Measurements from ENCODE around the gene ASB13. TPM values are rescaled to one million over a fixed set of nuclear protein-coding genes. Genes with fewer than 3 reads are reported as not detected.
"Not testable (repeated sequence)": the region's sequence is repeated elsewhere in the genome, so short reads cannot be mapped to it uniquely, and the experiment has no call there.

ASB13 gene
- polyA plus RNA-seq, 1 donor, result 12.2 TPM

- no peak for DNase-seq (ENCODE audit: low read depth)
These were observed 60.1 kb downstream of the ASB13 start for GRCh38 chr10:5606321-5606720.

- DNase-seq (ENCODE audit: low read depth), result no peak
These were observed 61.4 kb downstream of the ASB13 start for GRCh38 chr10:5604961-5605360.

- DNase-seq (ENCODE audit: low read depth), result no peak
These were observed 62.0 kb downstream of the ASB13 start for GRCh38 chr10:5604236-5604925.

- DNase-seq (ENCODE audit: low read depth), result no peak
These were observed 62.6 kb downstream of the ASB13 start for GRCh38 chr10:5603848-5604170.

GRCh38 chr10:5603091-5603847, 63.1 kb downstream of the ASB13 start:
- DNase-seq (ENCODE audit: low read depth), result no peak

- DNase-seq (ENCODE audit: low read depth), result no peak
These were observed 64.4 kb downstream of the ASB13 start for GRCh38 chr10:5601826-5602495.

- DNase-seq (ENCODE audit: low read depth), result no peak
These were observed 65.5 kb downstream of the ASB13 start for GRCh38 chr10:5600908-5601307.

GRCh38 chr10:5599613-5600520, 66.5 kb downstream of the ASB13 start:
- DNase-seq (ENCODE audit: low read depth), result no peak

GRCh38 chr10:5598085-5598690, 68.2 kb downstream of the ASB13 start:
- DNase-seq (ENCODE audit: low read depth), result no peak

GRCh38 chr10:5596611-5597341, 69.6 kb downstream of the ASB13 start:
- no peak for DNase-seq (ENCODE audit: low read depth)

GRCh38 chr10:5595994-5596471, 70.4 kb downstream of the ASB13 start:
- DNase-seq (ENCODE audit: low read depth), result no peak

- DNase-seq (ENCODE audit: low read depth), result no peak
These were observed 70.8 kb downstream of the ASB13 start for GRCh38 chr10:5595591-5595990.

GRCh38 chr10:5595095-5595494, 71.3 kb downstream of the ASB13 start:
- no peak for DNase-seq (ENCODE audit: low read depth)

GRCh38 chr10:5594271-5595049, 71.9 kb downstream of the ASB13 start:
- no peak for DNase-seq (ENCODE audit: low read depth)

- DNase-seq (ENCODE audit: low read depth), result not testable (repeated sequence)
These were observed 73.0 kb downstream of the ASB13 start for GRCh38 chr10:5593347-5593746.

- DNase-seq (ENCODE audit: low read depth), result no peak
These were observed 74.3 kb downstream of the ASB13 start for GRCh38 chr10:5592070-5592469.

GRCh38 chr10:5591336-5591824, 75.0 kb downstream of the ASB13 start:
- DNase-seq (ENCODE audit: low read depth), result no peak

GRCh38 chr10:5590816-5591215, 75.6 kb downstream of the ASB13 start:
- DNase-seq (ENCODE audit: low read depth), result no peak

GRCh38 chr10:5589661-5590511, 76.5 kb downstream of the ASB13 start:
- DNase-seq (ENCODE audit: low read depth), result no peak

All from forelimb muscle (tissue), 1 donor.